ENCODE data around the gene UBE2E2.
"Not testable (repeated sequence)": the region's sequence is repeated elsewhere in the genome, so short reads cannot be mapped to it uniquely, and the experiment has no call there.

The UBE2E2 gene

DNA sequence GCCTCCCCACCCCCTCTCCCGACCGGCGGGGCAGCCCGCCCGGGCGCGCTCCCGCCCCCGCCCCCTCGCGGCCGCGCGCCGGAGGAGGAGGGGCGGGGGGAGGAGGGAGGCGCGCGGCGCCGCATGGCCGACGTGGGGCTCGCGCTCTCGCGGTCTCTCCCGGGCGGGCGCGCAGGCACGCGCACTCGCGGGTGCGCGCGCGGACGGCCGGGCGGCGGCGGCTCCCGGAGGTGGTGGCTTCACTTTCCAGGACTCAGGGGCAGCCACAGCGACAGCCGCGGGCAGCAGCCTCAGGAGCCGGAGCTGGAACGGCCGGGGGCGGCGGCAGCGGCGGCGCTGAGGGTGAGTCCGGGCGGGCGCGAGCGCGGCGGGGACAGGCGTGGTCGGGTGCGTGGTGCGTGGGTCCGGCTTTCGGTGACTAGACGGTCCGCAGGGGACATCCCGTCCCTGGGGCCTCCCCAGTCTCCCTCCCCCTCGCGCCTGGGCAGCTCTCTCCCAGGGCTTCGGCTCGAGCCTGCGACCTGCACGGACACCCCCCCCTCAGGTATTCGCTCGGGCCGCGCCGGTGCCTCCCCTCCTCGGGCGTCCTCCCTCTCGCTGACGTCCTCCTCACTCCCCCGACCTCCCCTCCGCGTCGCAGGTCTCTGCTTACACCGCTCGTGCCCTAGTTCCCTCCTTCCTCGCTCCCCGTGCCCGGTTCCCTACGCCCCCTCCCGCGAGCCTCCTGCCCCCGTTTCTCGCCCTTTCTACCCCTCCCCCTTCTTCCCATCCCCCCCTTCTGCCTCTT lies at the start of gene UBE2E2:
UBE2E2 (plus strand) TSS at position 407 of the 787 bp plus-strand sequence.
- in situ Hi-C loops (cut with MboI; ENCODE audit: low sequenced_read_pairs), result no loop called here

DNA sequence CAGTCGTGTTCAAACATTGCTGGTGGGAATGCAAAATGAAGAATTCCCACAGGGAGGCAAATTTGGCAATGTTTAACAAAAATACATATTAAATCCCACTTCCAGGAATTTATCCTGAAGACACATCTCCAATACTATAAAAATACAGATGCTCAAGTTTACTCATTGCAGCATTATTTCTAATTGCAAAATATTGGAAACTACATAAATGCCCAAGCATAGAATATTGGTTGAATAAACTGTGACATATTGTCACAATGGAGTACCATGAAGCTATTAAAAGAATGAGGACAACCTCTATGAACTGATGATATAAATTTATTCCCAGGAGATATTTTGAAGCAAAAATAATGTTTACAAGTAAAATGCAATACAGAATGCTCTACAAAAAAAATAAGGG lies 49.7 kb upstream of the UBE2E2 start:
- in situ Hi-C loops (cut with MboI; ENCODE audit: low sequenced_read_pairs), result no loop called here

DNA sequence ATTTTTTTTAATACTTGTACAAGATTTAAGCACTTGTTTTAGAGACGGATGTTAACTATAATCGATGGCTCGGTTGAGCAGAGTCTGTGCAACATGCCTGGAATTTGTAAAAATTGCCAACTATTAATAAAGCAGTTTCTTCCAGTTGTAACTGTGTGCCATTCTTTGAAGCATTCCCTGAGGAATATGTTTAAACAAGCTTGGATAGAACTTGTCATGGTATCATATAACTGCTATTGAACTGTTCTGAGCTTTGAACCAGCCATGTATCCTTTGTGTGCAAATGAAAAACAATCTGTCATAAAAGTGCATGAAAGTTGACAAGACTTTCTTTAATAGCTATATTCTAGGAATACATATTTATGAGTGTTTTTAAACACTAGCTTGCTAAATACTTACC lies 45.8 kb upstream of the UBE2E2 start:
- in situ Hi-C loops (cut with MboI; ENCODE audit: low sequenced_read_pairs), result no loop called here

DNA sequence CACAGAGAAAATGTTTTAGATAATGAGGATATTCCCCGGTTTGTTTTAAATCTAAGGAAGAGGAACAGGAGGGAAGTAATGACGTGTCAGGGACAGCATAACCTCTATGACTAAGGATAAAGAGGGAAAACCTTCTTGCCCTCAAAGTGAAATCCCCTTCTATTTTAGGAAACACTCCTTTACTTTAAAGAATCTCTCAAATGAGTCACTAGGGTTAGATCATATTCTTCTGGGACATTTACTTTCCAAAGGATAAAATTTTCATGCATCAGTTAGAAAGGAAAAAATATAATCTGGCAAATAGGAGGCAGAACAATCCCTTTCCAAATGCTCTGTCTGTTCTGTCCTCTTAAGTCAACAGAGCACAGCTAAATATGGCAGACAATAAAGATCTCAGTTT lies 43.2 kb upstream of the UBE2E2 start:
- in situ Hi-C loops (cut with MboI; ENCODE audit: low sequenced_read_pairs), result no loop called here

DNA sequence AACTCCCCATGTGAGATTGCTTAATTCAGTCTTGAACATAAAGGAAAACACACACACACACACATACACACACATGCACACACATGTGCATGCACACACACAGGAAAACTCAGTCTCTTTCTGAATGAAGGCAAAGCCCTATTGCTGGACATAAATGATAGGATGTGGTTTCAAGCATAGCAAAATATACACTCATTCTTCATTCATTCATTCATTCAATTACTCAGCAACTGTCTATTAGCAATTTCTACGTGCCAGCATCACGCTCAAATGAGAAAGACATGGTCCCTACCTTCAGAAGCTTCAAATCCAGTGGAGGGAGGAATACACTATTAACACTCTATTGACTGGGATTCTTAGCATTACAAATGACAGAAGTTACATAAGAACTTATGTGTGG lies 41.8 kb upstream of the UBE2E2 start:
- in situ Hi-C loops (cut with MboI; ENCODE audit: low sequenced_read_pairs), result no loop called here

DNA sequence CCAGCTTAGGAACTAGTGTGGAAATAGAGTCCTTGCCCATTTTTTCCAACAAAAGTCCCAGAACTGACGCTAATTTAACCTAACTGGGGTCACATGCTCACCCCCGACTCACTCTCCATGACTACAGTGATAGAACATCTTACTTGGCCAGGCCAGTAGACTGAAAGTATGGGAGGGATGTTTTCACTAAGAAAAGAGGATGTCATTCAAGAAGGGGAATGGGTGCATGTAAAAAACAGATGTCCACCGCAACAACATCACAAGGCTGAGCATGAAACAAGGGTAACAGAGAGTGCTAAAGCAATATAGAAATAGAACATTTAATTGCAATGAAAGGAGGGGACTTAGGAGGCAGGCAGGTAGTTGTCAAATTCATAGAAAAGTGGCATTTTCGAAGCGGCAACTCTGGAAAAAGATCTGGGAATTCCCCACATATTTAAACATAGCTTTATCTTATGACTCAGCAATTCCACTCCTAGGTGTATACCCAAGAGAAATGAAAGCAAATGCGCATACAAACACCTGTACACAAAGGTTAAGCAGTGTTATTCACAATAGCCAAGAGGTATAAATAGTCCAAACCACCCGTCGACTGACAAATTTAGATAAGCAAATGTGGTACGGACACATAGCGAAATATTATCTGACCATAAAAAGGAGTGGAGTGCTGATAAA lies 41.1 kb upstream of the UBE2E2 start:
- in situ Hi-C loops (cut with MboI; ENCODE audit: low sequenced_read_pairs), result no loop called here

DNA sequence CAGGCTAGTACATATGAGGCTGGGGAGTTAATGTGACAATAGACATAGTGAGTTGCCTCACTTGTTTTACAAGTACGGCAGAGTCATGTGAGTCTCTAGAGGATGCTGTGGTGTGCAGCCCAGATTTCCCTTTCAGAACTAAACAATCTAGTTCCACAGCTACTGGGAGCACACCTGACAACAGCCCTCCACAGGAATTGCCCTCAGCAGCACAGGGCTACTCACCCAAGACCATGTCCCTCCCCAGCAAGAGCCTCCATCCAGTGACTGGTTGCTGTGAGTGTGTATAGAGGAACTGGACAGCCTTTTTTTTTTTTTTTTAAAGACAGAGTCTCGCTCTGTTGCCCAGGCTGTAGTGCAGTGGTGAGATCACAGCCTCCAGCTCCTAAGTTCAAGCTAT lies 40.2 kb upstream of the UBE2E2 start:
- in situ Hi-C loops (cut with MboI; ENCODE audit: low sequenced_read_pairs), result no loop called here

DNA sequence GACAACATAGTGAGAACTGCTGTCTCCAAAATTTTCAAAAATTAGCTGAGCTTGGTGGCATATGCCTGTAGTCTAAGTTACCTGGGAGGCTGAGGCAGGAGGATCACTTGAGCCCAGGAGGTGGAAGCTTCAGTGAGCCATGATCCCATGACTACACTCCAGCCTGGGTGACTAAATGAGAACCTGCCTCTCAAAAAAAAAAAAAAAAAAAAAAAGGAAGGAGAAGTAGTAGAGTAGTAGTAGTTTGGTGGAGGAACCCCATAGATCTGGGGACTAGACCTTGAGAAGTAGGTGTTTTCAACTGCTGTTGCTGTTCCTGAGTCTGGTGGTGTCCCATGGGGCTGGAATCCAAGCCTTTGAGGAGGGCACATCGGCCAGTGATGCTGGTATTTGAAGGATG lies 38.4 kb upstream of the UBE2E2 start:
- in situ Hi-C loops (cut with MboI; ENCODE audit: low sequenced_read_pairs), result no loop called here

DNA sequence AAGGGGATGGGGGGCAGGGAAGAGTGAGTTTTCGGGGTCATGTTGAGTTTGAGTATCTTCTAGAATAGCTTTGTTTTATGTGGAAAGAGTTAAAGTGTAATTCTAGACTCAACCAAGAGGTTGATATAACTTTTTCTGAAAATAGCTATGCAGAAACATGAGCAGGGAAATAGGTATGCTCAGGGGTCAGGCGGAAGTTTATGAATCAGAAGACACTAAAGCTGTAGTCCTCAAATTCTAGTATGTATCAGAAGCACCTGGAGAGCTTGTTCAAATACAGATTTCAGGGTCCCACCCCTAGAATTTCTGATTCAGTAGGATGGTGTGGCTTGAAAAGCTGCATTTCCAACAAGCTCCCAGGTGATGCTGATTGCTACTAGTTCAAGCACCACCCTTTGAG lies 37.6 kb upstream of the UBE2E2 start:
- in situ Hi-C loops (cut with MboI; ENCODE audit: low sequenced_read_pairs), result no loop called here

DNA sequence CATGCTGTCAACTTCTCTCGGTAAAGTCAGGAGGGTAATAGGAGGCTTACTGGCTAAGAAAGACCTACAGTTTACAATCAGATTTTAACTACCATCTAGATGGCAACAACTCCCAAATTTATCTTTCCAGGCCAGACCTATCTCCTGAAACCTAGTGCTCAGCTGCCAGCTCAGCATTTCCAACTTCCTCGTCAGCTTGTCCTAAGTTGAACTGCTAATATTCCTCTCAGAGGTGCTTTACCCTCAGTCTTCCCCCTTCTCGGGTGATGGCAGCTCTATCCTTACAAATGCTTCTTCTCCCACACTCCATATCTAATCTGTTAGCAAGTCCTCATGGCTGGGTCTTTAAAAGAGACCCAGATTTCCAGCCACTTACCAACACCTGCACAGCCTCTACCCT lies 36.9 kb upstream of the UBE2E2 start:
- in situ Hi-C loops (cut with MboI; ENCODE audit: low sequenced_read_pairs), result no loop called here

DNA sequence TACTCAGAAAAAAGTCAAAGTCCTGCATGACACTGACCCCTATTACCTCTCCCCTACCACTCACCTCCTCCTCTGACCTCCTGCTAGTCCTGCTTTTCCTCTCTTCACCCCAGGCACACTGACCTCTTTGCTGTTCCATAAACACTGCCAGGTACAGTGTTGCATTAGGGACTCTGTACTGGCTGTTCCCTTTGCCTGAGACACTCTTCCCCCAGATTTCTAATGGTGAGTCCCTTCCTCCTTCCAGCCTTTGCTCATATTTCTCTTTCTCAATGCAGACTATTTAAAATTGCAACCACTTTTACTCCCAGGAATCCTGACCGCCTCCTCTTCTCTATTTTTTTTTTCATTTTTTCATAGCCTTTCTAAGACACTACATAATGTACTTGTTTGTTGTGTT lies 36.3 kb upstream of the UBE2E2 start:
- in situ Hi-C loops (cut with MboI; ENCODE audit: low sequenced_read_pairs), result no loop called here

DNA sequence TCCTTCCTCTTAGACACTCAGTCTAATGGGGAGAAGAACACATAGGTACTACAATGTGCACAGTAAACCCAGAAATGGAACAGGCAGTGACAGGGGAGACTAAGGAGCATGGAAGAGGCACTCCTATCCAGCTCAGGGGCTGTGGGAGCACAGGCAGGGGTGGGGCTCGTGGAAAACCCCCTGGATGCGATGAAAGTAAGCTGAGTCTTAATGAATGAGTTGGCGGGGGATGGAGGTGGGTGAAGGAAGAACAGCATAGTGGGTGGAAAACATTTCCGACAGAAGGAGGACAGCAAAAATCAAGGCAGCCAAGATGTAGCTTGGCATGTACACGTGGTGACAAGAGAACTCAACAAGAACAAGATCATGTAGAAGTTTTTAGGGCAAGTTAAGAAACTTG lies 33.6 kb upstream of the UBE2E2 start:
- in situ Hi-C loops (cut with MboI; ENCODE audit: low sequenced_read_pairs), result no loop called here

DNA sequence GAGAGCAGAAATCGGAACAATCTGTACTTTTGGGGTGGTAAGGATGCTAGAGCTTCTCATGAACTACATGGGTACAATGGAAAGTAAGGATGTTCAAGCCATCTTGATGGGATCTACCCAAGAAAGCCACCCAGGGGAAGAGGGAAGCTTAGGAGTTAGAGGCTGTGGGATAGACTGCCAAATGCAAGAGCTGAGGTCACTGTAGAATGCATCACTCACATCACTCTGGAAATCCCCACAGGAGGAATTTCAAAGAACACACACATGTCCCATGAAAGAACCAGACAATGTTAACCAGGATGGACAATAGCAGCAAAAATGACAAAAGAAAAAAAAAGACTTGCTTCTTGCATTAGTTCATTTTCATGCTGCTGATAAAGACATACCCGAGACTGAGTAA lies 32.8 kb upstream of the UBE2E2 start:
- in situ Hi-C loops (cut with MboI; ENCODE audit: low sequenced_read_pairs), result no loop called here

DNA sequence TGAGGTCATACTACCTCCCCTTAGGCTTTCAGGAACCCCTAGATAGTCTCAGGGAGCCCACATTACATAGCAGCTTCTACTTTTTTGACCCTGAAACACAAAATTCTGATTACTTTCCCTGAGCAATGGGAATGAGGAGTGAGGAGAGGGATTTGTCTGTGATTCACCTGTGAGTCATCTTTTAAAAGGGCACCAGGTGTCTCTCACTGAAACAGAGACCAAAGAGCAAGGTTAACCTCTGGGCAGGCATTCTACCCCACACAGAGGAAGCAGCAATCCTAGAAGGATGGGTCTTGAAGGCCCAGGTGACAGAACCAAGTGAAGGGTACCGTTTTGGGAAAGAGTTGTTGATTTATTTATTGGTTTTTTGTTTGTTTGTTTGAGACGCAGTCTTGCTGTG lies 31.1 kb upstream of the UBE2E2 start:
- in situ Hi-C loops (cut with MboI; ENCODE audit: low sequenced_read_pairs), result no loop called here

DNA sequence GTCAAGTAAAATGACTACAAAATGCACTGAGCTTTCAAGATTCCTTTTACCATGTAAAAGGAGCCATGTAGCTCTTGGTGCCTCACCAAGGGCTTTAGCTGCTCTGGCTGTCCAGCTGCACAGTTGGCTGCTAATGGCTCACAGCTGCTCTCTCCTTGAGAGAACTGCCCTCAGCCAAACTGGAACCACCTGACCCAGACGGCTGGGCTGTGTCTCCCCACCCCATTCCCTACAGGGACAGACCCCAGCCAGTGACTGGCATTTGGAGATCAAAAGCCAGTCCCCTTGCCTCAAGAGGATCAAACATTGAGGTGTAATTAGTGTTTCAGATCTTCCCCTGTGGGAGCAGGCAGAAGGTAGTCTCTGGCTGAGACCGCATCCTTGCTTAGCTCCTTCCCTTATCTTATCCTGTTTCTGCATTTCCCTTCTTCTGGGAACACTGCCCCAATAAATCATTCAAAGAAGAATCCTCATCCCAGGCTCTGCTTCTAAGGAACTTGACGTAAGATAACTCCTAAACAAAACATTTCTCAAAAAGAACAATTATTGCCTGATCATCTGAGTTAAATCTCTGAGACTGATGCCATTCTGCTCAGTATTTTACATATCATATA lies 28.6 kb upstream of the UBE2E2 start:
- in situ Hi-C loops (cut with MboI; ENCODE audit: low sequenced_read_pairs), result no loop called here

DNA sequence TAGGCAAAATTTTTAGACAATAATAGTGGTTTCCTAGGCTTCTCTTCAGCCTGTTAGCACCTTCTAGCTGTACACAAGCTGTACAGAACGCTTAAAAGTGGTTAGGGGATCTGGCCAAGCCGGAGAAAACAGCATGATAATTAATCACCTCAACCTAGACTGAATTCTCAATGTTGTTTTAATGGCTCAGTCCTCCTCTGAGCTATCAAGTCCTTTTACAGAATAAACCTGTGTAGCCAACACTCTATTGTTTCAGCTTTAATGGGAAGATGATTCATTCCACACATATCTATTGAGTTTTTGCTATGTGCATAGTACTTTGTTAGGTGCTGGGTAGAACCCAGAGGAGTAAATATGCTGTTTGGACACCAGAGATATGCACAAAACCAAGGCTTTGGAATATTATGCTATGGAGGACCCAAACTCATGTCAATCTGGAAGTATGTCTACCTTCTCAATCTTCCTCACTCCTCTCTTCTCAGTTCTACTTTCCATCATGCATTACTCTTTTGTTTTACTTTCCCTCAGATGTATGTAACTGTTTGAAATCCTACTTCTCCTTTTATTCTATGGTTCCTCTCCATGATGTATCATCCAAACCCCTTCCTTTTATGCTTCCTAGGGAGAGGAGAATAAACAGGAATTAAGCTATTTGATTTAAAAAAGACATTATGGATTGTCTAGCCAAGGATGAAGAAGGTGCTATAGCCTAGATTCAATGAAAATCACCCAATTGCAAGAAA lies 27.6 kb upstream of the UBE2E2 start:
- in situ Hi-C loops (cut with MboI; ENCODE audit: low sequenced_read_pairs), result no loop called here

DNA sequence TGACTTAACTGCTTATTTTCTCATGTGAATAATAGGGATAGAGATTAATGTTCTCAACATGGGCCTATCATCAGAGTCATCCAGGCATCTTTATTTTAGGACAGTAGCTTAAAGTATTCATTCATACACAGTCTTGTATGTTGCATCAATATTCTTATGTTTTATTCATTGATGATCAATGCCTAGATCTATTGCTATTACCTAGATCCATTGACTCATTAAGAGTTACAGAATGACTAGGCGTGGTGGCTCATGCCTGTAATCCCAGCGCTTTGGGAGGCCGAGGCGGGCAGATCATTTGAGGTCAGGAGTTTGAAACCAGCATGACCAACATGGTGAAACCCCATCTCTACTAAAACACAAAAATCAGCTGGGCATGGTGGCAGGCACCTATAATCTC lies 26.3 kb upstream of the UBE2E2 start:
- in situ Hi-C loops (cut with MboI; ENCODE audit: low sequenced_read_pairs), result not testable (repeated sequence)

DNA sequence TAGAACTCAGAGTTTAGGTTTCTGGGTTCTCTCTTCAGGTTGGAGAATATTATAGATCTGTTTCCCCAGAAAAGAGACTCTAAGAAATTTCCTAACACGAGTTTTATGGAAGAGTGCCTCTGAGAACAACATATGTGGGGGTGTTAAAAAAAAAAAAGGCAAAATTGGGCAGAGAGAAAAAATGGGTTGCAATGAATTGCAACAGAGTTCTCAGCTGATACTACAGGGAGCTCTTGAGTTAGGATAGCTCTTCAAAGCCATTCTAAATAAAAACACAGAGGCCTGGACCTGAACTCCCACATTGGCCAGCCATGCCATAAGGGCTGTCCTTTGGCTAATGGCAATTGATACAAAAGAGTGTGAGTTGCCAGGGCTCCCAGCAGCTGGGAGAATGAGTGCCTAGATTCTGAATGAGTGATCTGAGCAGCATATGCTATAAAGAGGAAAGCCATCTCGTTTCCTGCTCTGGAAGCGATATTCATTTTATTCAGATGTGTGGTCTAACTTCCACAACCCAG lies 20.1 kb upstream of the UBE2E2 start:
- in situ Hi-C loops (cut with MboI; ENCODE audit: low sequenced_read_pairs), result no loop called here

DNA sequence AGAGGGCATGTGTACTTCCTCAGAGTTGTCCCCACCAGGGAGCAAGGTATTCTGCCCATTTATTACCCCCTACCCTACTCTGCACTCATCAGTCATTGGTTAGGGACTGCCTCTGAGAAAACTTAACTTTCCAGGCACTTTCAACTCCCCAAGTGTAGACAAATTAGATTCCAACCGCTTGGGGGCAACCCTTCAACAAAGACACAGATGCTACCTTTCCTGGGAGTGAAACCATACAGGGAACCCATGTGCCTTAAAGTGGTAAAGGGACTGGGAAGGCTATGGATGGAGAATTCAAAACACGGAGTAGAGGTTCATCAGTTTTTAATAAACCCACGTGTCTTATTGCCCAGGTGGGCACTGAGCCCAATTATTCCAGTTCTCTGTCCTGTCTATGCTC lies 19.4 kb upstream of the UBE2E2 start:
- in situ Hi-C loops (cut with MboI; ENCODE audit: low sequenced_read_pairs), result no loop called here

DNA sequence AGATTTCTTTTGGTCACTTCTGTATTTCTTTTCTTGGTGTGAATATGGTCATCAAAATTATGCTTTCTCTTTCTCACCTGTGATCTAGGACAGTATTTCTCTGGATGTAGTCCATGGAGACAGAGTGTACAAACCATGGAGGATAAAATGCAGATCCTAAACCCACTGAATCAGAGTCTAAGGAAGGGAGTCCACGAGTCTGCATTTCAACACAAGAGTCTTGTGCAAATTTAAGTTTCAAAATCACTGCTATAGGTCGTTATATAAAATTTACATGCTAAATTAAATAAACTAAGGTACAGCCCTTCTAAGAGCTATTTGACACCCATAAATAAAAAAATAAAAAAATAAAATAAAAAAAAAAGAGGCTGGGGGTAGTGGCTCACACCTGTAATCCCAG lies 17.3 kb upstream of the UBE2E2 start:
- in situ Hi-C loops (cut with MboI; ENCODE audit: low sequenced_read_pairs), result no loop called here

DNA sequence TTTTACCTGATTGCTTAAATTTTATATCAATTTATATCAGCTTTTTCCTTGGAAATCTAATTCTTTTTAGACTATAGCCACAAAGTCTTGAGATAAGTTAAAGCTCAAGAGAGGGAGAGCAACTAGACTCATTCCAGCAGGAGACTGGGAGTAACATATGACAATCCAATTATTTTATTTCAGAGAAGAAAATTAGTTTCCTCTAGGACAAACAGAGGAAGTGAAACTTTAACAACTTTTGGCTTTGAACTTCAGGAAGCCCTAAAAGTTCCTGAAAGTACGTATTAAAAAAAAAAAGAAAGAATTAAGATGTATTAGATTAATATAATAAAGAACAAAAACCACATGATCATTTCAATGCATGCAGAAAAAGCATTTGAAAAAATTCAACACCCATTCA lies 13.9 kb upstream of the UBE2E2 start:
- in situ Hi-C loops (cut with MboI; ENCODE audit: low sequenced_read_pairs), result no loop called here

All from hTERT RPE-1 (cell line).